ENCODE measurements around the gene LPP.

Gene LPP

DNA sequence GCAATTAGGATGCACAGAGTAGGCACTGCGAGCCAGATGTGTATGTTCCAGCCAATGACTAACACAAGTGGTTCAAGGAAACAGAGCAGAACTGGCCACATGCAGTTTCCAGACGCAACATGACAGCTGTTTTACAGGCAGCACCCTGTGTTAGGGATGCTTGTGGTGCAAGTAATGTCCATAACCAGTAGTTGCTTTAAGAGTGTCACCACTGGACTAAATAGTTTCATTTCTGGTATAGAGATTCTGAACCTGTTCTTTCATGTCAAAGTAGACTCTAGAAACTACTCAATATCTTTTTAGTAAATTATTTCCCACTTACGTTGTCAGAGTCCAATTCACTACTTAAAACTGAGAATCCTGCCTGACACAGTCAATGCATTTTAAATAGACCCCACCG lies 14.5 kb upstream of the LPP start:
- no peak for DNase-seq

DNA sequence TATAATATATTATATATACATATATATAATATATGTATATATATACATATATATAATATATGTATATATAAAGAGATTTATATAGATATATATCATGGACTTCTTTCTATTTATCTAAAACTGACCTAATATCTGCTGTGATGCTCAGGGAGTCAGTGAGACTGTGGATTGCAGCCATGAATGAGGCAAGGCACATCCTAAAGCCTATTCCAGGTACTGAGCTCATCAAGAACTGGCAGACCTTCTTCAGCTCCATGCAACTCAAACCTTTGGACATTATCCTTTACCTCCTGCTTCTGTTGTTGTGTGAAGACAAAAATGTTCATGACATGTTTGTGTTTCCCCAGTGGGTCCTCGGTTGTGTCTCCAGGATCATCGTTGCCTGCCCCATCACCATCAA lies 7.7 kb upstream of the LPP start:
- no peak for DNase-seq

DNA sequence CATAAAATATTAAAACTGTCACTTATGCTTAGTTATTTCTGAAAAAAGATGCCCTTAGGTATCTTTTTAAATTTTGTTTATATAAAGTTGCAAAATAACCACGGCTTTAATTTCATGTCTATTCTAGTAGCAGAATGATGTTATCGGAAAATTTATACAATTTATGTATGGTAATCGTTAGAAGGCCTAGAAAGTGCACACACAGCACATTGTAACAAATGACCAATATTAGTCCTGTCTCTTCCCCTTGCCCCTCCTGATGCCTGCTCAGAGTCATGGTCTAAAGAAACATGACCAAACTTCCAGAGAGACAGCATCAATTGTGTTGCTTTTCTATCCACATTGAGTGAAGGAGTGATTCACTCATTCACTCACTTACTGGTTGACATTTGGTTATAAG lies 6.2 kb upstream of the LPP start:
- no peak for DNase-seq

DNA sequence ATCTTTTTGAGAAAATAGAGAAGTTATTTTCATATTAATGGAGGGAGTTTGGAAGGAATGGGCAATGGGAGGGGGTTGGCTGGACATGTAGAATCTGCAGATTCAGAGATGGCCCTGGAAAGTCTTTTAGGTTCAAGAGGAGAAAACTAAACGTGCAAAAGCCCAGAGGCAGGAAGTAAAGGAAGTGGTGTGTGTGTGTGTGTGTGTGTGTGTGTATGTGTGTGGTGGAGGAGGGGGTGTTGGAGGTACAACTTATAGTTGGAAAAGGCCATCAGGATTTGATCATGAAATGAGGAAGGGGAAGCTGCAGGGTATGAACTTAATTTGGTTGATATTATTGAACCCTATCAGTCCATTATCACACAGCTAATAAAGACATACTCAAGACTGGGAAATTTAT lies 5.6 kb upstream of the LPP start:
- DNase-seq = no peak

DNA sequence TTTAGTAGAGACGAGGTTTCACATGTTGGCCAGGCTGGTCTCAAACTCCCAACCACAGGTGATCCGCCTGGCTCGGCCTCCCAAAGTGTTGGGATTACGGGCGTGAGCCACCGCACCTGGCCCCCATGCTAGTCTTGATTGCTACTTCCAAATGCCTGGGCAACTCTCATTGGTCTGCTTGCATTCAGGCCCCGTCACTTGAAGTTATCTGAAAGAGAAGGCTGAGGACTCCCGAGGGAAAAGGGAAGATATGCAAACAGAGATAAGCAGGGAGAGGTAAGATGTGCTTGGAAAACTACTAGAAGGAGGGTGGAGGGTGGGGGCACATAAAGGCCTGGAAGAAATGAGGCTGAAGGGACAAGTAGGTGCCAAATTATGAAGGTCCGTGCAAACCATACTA lies 4.4 kb upstream of the LPP start:
- DNase-seq = no peak

DNA sequence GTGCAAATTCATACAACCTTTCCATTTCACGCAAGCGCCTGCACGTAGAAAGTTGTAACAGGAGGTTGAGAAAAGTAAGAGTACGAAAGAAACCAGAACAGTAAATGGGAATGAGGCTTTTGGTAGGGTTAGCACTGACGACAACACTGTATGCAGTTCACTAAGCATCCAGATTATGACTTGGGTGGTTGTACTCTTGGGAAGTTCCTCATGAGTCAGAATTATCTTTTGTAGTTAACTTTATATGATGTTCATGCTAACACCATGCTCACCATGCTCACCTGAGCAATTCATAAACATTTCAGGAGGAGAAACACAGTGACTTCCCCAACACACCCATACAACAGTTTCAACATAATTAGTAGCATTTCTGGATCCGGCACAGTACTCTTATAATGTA lies 3.0 kb upstream of the LPP start:
- no peak for DNase-seq

DNA sequence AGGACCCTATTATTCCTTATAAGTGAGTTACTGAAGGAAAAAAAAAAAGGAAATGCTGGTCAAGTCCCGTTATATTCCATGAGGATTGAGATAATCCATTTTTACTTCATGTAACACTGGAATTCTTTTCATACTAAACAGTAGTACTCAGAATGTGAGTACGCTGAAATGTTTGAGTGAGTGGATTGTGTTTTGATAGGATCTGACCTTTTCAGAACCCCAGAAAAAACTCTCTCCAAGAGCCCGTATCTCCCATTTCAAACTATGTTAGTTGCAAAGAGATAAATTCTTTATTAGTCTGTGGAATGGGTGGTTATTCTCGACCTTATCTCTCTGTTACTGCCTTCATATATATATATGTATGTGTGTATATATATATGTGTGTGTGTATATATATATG lies 2.5 kb upstream of the LPP start:
- DNase-seq = no peak

DNA sequence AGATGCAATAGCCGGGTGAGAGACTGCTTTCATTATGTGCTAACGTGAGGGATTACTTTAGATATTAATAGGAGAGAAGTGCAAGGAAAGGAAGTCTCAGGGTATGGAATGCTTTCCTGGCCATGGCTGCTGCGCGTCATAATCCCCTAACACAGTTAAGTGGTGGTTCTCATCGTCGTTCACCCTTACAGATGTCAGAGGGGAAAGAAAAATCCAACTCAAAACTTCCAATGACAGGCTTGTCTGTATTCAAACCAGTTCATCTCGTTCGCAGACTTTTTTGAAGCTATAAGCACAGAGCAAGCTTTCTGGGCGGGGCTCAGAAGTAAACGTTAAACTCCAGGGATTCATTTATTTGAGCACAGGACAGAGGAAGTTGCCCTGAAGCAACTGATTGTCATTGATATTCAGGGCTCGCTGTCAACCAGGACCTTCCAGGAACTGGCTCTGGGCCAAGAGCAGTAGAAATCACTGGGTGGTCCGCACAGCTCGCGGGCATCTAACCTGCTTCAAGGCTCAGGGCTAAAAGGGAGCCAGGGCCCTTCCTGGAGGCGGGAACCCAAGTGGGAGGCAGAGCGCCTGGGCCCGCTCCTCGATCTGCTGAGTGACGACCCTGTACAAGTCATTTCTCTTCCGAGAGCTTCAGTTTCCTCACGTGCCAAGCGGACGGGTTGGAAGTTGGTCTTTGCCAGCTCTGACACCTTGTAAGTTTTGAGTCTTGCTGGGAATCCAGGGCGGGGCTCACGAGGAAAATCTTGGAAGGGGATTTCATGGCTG lies 1.1 kb upstream of the LPP start:
- peak; percentile 15 to 43 for DNase-seq

DNA sequence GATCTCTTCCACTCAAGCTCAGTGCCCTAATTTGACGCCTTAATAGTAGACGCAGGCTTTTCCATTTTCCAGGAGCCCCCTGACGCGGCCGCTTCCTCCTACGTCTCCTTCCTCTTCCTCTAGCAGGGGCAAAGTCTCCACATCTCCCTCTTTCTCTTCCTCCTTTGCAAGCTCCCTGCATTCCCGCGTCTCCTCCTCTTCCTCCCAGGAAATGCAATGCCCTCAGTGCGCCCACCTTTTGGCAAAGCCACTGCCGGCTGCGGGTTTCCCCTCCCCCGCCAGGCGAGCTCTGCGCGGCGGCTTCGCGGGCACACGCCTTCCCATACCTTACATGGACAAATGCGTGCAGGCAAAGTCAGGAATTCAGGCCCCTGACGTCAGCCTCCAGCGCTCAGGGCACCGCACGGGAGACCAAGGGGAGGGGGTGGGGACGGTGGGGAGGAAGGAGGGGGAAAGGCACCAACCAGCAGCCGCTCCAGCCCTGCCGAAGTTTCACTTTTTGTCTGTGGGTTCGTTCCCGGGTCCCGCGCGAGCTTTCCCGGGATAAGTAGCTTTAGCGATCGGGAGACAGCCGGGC lies 432 bp upstream of the LPP start:
- DNase-seq = peak; percentile 76 to 80

DNA sequence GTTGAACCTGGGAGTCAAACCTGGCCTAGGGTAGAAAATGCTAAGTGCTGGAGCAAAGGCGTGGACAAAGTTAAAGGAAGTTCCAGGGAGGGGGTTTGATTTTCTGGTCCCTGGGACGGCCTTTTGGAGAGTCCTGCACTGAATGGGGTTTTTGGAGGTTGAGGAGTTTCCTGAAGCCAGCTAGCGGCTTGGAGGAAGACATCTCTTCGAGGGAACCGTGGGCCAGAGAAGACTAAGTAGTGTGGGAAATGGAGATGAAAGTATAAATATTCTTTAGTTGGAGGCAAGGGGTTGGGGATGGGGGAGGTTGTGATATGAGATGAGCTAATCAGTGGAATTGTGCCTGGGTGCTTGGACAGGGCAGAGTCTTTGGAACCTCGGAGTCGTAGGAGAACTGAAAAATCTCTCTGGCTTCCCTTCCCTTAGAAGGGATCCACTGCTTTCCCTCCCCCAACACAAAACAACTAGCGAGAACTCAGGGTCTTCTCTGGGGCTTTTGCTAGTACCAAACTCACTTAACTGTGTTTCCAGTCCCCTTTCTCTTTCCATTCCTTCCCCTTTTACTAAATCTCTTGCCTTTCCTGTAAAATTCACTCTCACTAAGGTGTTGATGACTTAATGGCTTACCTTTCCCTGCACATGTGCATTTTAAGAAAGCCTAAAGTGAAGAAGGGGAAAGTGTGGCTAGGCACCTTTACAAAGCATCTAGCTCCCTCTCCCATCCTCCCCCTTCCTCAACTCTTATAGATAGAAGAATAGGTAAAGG lies 1.0 kb downstream of the LPP start:
- no peak for DNase-seq

DNA sequence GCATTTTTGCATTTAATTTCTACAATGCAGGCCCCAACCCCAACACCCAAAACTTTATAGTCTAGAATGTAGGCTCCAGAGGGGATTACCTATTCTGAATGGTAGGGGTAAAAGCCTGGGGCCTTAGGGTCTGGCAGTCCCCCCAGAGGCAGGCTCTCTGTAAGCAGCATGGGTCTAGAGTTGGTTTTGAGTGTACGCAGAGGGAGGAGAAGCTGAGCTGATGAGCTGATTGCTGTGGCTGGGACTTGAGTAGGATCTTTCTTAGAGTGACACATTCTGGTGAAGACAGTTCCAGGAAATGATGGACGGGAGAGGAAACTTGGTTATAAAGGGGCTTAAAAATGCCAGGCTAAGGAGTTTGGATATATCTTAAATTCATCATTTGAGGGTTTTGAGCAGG lies 2.1 kb downstream of the LPP start:
- DNase-seq = no peak

DNA sequence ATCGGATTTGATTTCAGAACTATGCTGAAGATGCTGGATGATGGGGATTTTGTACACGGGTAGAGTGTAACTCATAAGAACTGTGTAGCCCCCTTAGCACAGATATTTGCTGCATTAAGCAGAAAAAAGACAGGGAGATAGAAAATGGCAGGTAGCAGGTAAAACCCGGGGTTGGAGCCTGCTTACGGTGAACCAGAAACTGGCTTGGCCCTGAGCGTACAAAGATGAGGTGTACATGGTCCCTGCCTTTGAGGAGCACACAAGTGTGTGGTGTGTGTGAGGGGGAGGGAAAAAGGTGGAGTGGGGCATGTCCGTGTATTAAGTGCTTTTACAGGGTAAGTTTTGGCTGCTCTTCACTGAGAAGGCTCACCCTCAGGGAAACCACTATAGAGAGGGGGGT lies 3.5 kb downstream of the LPP start:
- no peak for DNase-seq

DNA sequence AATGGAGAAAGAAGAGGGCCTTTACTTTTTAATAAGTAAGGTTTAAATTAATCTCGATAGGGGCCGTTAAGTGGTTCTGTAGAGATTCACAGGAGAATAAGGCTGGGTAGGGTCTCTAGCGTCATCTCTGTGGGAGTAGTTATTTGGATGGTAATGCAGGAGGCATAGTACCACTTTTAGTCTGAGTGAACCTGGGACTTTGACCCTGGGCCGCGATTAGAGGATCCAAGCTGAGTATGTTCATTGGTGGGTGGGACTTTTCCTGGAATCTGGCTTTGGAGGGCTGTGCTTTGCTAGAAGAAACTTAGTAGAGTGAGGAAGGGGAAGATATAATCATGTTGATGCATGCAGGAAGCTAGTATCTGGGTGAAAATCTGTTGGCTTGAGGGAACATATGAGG lies 4.0 kb downstream of the LPP start:
- no peak for DNase-seq

DNA sequence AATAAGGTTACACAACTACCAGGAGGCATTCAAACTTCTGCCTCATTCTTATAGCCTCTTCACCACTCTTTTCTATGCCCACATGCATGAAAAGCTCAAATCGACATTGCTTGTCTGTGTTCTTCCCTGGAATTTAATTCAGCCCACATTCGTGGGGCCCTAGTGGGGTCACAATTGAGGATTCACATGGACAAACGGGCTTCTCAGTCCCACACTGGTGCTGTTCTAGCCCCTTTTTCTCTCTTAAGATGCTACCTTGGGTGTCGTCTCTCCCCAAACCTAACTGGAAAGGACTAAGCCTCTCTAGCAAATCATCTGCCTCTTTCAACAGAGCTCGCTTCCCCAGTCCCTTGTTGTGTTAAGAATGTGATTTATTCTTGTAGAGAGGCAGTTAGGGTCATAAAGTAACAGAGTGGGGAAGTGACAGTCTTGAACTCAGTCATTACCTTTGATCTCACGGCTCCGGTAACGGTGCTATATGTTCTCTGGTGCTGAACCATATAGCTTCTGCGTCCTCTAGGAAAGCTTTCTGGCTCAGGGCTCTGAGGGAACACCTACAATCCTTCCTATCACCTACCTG lies 4.9 kb downstream of the LPP start:
- no peak for DNase-seq

DNA sequence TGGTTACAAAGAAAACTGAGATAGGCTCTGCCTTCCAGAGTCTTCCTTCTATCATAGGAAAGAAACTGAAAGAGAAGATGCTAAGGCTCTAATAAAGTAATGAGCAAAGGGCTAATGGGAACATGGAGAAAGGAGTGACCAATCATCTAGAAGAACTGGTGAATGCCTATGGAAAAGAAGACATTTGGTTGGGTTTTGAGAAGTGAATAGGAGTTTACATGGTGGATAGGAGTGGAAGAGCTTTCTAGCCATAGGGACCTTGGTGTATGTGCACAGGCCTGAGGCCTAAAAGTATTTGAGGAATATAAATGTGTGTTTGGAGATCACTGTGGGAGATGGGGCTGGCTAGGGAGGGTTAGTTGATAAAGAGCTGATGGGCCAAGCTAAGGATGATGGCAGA lies 6.8 kb downstream of the LPP start:
- DNase-seq = no peak

DNA sequence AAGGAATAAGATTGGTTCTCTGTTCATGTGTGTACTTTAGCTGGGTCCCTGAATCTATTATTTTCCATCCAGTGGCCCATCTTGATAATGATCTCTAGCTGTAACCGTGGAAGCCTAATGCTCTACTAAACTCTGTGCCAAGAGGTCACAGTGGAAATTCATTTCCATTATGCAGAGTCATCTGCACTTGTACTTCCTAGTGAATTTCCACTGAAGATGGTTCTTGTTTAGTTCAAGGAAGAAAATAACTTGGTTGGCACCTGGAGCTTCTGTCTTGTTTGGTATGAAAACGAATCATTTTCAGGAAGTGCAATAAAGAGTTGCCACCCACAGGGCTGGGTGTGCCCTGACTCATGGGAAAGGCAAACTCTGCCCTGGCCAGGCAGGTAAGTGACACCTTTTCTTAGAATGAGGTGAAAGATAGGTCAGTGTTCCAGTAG lies 10.3 kb downstream of the LPP start:
- no peak for DNase-seq

DNA sequence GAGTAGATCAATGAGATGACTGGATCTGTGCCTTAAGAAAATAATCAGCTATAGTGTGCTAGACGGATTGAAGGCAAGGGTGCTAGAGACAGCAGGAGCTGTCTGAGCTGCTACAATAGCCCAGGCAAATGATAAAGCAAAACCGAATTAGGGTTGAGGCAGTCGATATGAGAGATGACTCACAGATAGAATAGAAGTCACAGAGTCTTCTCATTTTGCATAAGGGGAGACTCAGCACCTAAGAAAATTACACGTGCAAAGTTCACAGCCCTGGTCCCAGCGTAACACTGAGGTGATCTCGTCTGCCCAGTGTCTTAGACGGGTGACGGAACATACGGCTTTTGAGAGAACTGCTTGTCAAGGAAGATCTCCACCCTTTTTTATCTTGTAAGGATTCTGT lies 11.6 kb downstream of the LPP start:
- no peak for DNase-seq

DNA sequence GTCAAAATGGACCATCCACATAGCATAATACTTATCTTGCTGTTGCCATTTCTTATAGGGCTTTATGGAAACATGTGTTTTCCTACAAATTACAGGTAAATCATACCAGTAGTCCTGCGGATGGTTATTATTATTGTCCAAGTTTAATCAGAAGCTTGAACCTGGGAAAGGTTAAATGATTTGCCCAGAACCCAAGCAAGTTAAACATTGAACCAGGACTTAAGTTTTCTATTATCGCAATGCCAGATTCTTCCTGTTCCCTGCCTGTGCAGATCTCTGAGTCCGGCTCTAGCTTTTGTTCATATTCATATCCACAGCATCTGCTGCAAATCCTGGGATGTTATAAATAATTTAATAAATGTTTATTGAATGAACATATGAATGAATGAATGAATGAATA lies 12.5 kb downstream of the LPP start:
- DNase-seq = no peak

DNA sequence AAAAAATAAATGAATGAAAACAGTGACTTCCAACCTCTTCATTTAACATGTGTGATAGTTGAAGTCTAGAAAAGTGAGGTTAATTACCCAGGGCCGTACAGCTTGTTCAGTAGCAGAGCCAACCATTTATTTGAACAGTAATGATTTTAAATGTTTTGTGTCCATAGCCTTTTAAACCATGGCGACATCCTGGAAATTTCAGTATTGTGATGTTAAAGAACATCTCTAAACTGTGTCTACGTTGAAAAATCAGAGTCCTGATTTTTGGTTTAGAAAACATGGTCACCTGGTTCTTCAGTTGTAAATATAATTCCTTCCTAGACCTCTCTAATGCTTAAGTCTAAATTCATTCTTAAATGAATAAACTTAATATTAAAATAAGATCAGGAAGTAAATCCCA lies 14.2 kb downstream of the LPP start:
- peak in 1 of 2 experiments; percentile 49 for DNase-seq

DNA sequence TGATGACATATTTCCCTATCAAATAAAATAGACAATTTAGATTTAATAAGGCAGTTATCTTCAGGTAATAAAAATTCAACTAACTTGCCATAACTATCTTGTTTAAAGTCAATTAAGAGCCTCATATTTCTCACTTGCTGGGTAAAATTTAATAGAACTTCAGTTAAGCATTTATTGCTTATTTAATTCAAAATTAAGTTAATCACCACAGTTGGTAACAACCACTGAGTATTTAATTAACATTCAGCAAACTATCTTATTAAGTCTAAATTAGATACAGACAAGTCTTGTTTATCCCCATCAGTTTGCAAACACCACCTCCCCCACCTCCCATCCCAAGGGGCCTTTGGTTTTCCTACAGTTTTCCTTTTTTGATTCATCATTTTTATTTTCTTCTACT lies 14.7 kb downstream of the LPP start:
- DNase-seq = no peak

DNA sequence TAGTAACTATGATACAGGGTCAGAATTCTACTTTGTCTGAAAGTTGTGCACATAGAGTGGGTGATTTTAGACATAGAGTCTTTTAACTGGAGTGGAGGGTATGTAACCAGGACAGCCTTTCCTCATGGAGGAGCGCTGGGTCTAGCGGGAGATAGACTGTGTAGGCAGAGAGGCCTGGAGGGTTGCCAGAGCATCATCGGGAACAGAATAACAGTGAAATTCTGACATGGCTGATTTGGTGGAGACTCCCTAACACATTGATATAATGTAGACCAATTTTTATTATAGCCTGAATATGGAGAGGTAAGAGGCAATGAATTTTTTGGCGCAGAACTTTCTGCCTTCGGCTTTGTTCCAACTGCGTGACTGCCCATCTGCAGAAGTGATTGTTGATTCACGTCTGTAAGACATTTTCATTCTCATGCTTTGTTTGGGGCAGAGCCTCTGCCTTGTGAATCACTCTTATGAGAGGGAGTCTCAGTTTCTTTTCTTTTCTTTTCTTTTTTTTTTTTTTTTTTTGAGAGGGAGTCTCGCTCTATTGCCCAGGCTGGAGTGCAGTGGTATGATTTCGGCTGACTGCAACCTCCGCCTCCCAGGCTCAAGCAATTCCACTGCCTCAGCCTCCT lies 16.0 kb downstream of the LPP start:
- DNase-seq = no peak

DNA sequence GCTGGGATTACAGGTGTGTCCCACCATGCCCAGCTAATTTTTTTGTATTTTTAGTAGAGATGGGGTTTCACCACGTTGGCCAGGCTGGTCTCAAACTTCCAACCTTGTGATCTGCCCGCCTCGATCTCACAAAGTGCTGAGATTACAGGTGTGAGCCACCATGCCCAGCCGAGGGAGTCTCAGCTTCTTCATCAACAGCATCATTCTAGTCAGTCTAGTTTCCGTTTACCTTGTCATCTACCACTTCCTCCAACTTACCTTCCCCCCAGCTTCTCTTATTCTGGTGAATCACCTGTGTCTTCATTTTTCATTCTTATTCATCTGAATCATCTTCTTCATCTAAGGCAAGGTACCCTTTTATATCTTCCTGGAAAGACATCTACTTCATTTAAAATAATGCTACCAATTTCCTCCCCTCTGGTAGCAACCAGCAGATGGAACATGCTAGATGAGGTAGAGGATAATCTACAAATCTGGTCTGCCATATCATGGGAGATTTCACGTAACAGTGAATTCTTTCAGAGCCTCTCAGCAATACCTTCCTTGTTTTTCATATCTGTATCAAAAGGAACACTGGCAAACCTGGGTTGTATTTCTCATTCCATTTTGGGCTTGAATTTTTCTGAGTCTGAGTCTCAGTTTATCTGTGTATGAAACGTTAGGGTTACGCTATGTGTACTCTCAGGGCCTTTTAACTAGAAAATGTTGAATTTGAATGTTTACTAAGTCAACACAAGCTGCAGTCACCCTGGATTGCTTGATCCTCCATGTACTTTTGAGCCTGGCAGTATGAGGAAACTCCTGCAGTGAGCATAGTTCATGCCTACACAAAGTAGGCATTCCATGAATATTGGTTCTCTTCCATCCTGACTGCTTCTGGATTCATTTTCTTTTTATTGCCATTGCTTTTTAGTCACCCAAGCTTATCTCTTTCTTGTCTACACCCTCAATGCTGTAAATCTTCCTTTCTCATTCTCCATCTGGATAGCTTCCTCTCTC lies 16.8 kb downstream of the LPP start:
- no peak for DNase-seq

Measured in NCI-H2081 (cell line).